Measurements from ENCODE around the gene CARNS1.
A peak's percentile ranks its signal among the peaks of the same experiment; 100 is the strongest.

The CARNS1 gene

GRCh38 chr11:67375320-67376055, 40.0 kb upstream of the CARNS1 start:
- DNase-seq (ENCODE audit: low read depth) = no peak

- DNase-seq (ENCODE audit: low read depth) = no peak
Measured at GRCh38 chr11:67376063-67376820, 39.2 kb upstream of the CARNS1 start.

- no peak for DNase-seq (ENCODE audit: low read depth)
Measured at GRCh38 chr11:67376873-67377808, 38.3 kb upstream of the CARNS1 start.

- no peak for DNase-seq (ENCODE audit: low read depth)
Measured at GRCh38 chr11:67378544-67378943, 36.9 kb upstream of the CARNS1 start.

DNA sequence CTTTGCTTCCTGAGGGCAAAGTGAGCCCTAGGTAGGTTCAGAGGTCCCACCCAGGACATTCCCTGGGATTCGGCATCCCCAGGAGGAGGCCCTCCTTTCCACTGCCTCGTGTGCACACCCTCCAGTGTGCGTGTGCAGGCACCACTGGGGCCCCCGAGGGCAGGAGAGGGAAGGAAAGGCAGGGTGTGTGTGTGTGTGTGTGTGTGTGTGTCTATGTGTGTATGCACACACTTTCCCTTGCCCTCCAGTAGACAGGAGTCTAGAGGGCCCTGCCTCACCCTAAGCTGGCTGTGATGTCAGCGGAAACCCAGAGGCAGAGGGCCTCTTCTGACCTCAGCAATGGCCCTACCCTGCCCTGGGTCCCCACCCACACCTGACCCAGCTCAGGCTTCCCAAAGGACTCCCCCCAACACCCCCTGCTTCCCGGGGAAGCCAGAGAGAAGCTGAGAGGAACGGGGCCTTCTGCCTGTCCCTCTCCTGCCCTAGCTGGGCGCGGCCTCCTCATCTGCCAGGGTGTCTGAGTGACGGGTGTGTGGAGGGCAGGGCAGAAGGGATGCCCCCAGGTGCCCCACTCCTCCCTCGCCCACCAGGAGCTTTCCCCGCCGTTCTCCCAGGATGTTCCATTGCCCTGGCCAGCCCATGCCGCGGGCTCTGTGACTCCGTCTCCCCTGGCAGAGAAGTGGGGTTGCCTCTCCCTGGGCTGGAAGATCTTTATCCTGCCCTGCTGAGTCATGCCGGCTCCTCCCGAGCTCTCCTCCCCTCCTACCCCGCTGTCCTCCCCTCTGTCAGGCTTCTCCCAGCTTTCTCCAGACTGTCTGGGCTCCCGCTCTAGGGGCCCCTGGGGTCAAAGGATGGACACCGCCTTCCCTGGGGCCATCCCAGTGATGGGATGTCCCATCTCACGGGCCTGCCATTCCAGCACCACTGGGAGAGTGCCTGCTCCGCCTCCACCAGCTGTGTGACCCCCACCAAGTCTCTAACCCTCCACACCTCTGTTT, 36.1 kb upstream of the CARNS1 start:
- no peak for DNase-seq (ENCODE audit: low read depth)

GRCh38 chr11:67381244-67381972, 34.1 kb upstream of the CARNS1 start:
- no peak for DNase-seq (ENCODE audit: low read depth)

- DNase-seq (ENCODE audit: low read depth) = peak; percentile 77
Measured at GRCh38 chr11:67382276-67383136, 33.0 kb upstream of the CARNS1 start.

DNA sequence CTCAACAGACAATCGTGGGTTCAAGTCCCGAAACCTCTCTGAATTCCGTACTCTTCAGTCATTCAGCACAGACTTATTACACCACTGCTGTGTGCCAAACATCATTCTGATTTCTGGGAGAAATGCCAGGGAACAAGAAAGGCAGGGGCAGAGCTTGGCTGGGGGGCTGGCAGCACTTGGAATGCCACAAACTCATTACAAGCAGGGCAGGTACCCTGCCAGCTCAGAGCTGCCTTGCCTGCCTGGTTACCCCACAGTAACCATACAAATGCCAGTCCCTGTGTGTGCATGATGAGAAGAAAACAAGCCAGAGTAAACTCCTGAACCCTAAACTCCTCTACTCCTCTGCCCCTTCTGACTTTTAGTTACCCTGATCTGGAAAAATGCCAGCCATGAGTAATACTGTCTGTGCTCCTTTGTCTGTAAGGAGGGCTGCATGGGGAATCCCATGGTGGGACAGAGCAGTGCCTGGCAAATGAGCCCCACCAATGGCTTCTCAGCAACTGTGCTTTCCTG, 30.6 kb upstream of the CARNS1 start:
- no peak for DNase-seq (ENCODE audit: low read depth)

GRCh38 chr11:67387069-67387468, 28.4 kb upstream of the CARNS1 start:
- no peak for DNase-seq (ENCODE audit: low read depth)

- no peak for DNase-seq (ENCODE audit: low read depth)
Measured at GRCh38 chr11:67387518-67387917, 28.0 kb upstream of the CARNS1 start.

- no peak for DNase-seq (ENCODE audit: low read depth)
Measured at GRCh38 chr11:67389477-67389876, 26.0 kb upstream of the CARNS1 start.

- no peak for DNase-seq (ENCODE audit: low read depth)
Measured at GRCh38 chr11:67390947-67391303, 24.6 kb upstream of the CARNS1 start.

DNA sequence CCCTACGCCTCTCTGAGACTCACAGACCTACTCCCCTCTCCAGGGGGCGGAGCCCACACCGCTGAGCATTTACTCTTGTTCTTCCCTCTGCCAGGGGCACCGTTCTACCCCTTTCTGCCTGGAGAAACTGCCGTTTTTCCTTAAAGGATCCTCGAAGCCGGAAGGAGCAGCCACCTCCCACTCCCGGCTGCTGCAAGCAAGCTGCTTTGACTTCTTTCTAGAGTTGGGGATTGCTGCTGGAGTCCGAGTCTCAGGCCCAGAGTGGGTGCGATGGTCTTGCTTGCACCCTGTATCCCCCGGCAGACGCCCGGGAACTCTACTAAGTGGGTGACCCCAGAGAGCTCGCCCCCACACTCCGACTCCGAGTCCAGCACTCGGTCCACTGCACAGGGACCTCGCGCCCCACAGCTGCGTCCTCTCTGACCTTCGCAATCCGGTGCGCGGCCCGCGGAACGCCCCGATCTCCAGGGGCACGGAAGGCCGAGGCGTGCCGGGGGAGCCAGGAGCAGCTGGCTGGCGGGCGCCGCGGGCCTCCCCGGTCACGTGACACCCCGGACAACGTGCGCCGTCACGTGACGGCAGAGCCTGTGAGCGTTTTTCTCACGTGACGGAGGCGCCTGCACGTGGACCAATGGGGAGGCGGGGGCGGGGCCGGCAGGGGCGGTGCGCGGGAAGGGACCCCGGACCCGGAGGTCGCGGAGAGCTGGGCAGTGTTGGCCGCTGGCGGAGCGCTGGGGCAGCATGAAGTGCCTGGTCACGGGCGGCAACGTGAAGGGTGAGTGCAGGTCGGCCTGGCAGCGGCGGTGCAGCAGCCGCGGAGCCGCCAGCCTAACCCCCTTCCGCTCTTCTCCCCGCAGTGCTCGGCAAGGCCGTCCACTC, 23.9 kb upstream of the CARNS1 start, which contains the start of gene RAD9A:
RAD9A (plus strand) TSS at position 683 of the 879 bp plus-strand sequence; CDS start at position 742, 59 bp downstream.
- DNase-seq (ENCODE audit: low read depth) = peak; percentile 91

DNA sequence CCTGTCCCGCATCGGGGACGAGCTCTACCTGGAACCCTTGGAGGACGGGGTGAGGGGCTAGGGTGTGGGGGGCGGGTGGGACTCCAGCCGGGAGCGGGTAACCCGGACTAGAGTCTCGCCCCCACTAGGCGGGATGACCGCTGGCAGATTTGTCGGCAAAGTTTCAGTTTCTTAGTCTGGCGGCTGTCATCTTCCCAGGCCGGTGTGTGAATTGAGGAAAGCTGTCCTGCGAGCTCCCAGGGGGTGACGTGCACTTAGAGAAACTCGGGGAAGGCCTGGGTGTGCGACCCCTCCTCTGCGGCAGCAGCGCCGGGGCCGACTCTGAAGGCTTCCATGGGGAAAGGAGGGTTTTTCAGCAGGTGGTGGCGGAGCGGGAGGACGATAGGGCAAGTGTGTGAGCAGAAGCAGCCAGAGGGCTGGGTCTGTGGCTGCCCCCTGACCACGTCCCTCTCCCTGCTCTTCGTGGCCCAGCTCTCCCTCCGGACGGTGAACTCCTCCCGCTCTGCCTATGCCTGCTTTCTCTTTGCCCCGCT, 23.2 kb upstream of the CARNS1 start:
- DNase-seq (ENCODE audit: low read depth) = no peak

DNA sequence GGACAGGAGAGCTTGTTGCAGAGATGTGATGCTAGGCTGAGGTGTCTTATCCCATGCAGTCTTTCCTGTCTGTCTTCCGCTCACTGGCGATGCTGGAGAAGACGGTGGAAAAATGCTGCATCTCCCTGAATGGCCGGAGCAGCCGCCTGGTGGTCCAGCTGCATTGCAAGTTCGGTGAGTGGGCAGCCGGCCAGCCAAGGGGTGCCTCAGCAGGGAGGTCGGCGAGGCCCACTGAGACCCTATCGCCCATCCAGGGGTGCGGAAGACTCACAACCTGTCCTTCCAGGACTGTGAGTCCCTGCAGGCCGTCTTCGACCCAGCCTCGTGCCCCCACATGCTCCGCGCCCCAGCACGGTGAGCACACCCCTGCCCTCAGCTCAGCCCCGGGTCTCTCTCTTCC, 22.0 kb upstream of the CARNS1 start:
- no peak for DNase-seq (ENCODE audit: low read depth)

GRCh38 chr11:67393990-67394389, 21.5 kb upstream of the CARNS1 start:
- DNase-seq (ENCODE audit: low read depth) = no peak

- DNase-seq (ENCODE audit: low read depth) = no peak
Measured at GRCh38 chr11:67395555-67396258, 19.8 kb upstream of the CARNS1 start.
